A549 (cell line): ENCODE data around the gene NXN. TPM values are rescaled to one million over a fixed set of nuclear protein-coding genes. Genes with fewer than 3 reads are reported as not detected.

Experiments
- ATAC-seq, 2 experiments: fragments of 200-7000 bp in 1 of 2; fragments of >200 bp in 1 of 2; cut with Nextera tagmentation in 1 of 2; cut with Tn5 transposase in 1 of 2; 3 replicates each; pipeline versions ENCODE4 v1.8.0 to v1.9.1; 2018 to 2020; ENCODE audit warnings: mild to moderate bottlenecking in 1 of 2, moderate library complexity in 1 of 2
- CTCF ChIA-PET: fragments of 300-600 bp; sonication (Branson Sonifier 250); formaldehyde crosslinking; extraction: SDS; loops from one replicate; lab custom pipeline; 2021; ENCODE audit warnings: antibody characterized with exemption, inconsistent platforms; lab: Yijun Ruan, JAX
- POLR2A ChIA-PET: fragments of 350-600 bp; formaldehyde crosslinking; extraction: SDS; loops from one replicate; lab custom pipeline; 2021; ENCODE audit warnings: antibody characterized with exemption, inconsistent platforms; lab: Yijun Ruan, JAX
- DNase-seq, 2 experiments: peaks; one replicate each; pipeline versions ENCODE4 v3.0.0 to v3.0.0-alpha.2; 2011 to 2016; ENCODE audit warnings: low read depth in 1 of 2, low spot score in 1 of 2
- FAIRE-seq: peaks from 2 replicates; lab custom pipeline; 2011; peaks lifted over from hg19 to GRCh38; lab: Jason Lieb, UNC
- H3K27ac ChIP-seq, 2 experiments: fragments of >200 bp; sonication (Bioruptor Twin); formaldehyde crosslinking; 3 replicates each; pipeline ENCODE4 v1.5.1; 2016 to 2017
- H3K4me1 ChIP-seq: fragments of >200 bp; sonication (Bioruptor Twin); formaldehyde crosslinking; 3 replicates; pipeline ENCODE4 v1.6.1; 2016
- H3K4me2 ChIP-seq: fragments of >200 bp; sonication (Bioruptor Twin); formaldehyde crosslinking; 3 replicates; pipeline ENCODE4 v1.6.1; 2016
- H3K4me3 ChIP-seq: fragments of >200 bp; sonication (Bioruptor Twin); formaldehyde crosslinking; 3 replicates; pipeline ENCODE4 v1.5.1; 2016
- H3K9me3 ChIP-seq: fragments of >200 bp; sonication (Bioruptor Twin); formaldehyde crosslinking; 3 replicates; pipeline ENCODE4 v1.6.1; 2016
- CHD2 ChIP-seq: fragments of 150-350 bp; IDR thresholded peaks from 2 replicates; pipeline ENCODE4 v1.6.1; 2014; ENCODE audit warnings: low read length; ENCODE audit not compliant: partially characterized antibody
- CTCF ChIP-seq: fragments of >200 bp; sonication (Bioruptor Twin); formaldehyde crosslinking; IDR thresholded peaks from 3 replicates; pipeline ENCODE4 v1.5.1; 2016
- EP300 ChIP-seq, 2 experiments: fragments of >200 bp; sonication (Bioruptor Twin); formaldehyde crosslinking; IDR thresholded peaks; 2 replicates in 1 of 2; 3 replicates in 1 of 2; pipeline ENCODE4 v1.6.1; 2016 to 2017
- FOXS1 ChIP-seq: fragments of 250-450 bp; sonication (Bioruptor Pico); IDR thresholded peaks from 2 replicates; pipeline ENCODE4 v1.5.0; 2020; ENCODE audit warnings: mild to moderate bottlenecking, moderate library complexity
- GATA3 ChIP-seq: IDR thresholded peaks from 2 replicates; pipeline ENCODE4 v1.6.1; 2012; ENCODE audit warnings: borderline replicate concordance
- HDAC2 ChIP-seq: fragments of 200-600 bp; sonication (generic); IDR thresholded peaks from 2 replicates; pipeline ENCODE4 v1.6.1; 2016
- HOXB5 ChIP-seq: fragments of 250-450 bp; sonication (Bioruptor Pico); IDR thresholded peaks from 2 replicates; pipeline ENCODE4 v1.5.0; 2020; ENCODE audit warnings: mild to moderate bottlenecking, moderate library complexity
- JUN ChIP-seq, 2 experiments: fragments of >200 bp; sonication (Bioruptor Twin); formaldehyde crosslinking; IDR thresholded peaks; 2 replicates in 1 of 2; 3 replicates in 1 of 2; pipeline ENCODE4 v1.6.1; 2016 to 2017
- KDM1A ChIP-seq: fragments of 200-600 bp; sonication (generic); IDR thresholded peaks from 2 replicates; pipeline ENCODE4 v1.6.1; 2016; ENCODE audit warnings: low read depth, mild to moderate bottlenecking
- MAFK ChIP-seq: fragments of 450-650 bp; IDR thresholded peaks from 2 replicates; pipeline ENCODE4 v1.6.1; 2014; ENCODE audit not compliant: partially characterized antibody
- MYC ChIP-seq: IDR thresholded peaks from 2 replicates; pipeline ENCODE4 v1.6.1; 2012; ENCODE audit warnings: mild to moderate bottlenecking, inconsistent platforms, low read length, improper control_type of control experiment, borderline replicate concordance
- RARB ChIP-seq: fragments of 250-450 bp; sonication (Bioruptor Pico); IDR thresholded peaks from 2 replicates; pipeline ENCODE4 v1.8.0; 2021; ENCODE audit warnings: mild to moderate bottlenecking, moderate library complexity
- RFX5 ChIP-seq: fragments of 450-650 bp; IDR thresholded peaks from 2 replicates; pipeline ENCODE4 v1.7.1; 2014; ENCODE audit warnings: antibody characterized with exemption, mild to moderate bottlenecking, moderate library complexity
- SREBF2 ChIP-seq: fragments of 450-650 bp; IDR thresholded peaks from 2 replicates; pipeline ENCODE4 v1.6.1; 2014; ENCODE audit warnings: mild to moderate bottlenecking, moderate library complexity
- TFCP2L1 ChIP-seq: fragments of 250-450 bp; sonication (Bioruptor Pico); IDR thresholded peaks from 2 replicates; pipeline ENCODE4 v1.5.0; 2021; ENCODE audit warnings: mild to moderate bottlenecking
- WGBS: methylation state at CpG from one replicate; pipeline ENCODE4 v1.1.6; 2017; ENCODE audit errors: missing lambda C conversion rate; 5-methylcytosine and 5-hydroxymethylcytosine counted together
- polyA plus RNA-seq, 4 experiments: library from polyadenylated mRNA; depleted of rRNA in 3 of 4; stranded (reverse); fragments of >200 nt; fragmentation: RNase III in 1 of 4; extraction: RNeasy Plus Mini Kit Qiagen cat#74134 plus additional on column Dnase treatment in 1 of 4; gene quantifications; 2 replicates in 3 of 4; 3 replicates in 1 of 4; pipeline ENCODE4 v1.2.3, GENCODE V29; 2011 to 2017
- TF ChIP-seq, protein P1 (sequence below): fragments of 150-350 bp; IDR thresholded peaks from 2 replicates; pipeline ENCODE4 v1.6.1; 2014; ENCODE audit warnings: low read depth, mild to moderate bottlenecking, low read length
- TF ChIP-seq, protein P2 (sequence below): fragments of 200-600 bp; sonication (generic); IDR thresholded peaks from 2 replicates; pipeline ENCODE4 v1.6.1; 2016; ENCODE audit warnings: antibody characterized with exemption, mild to moderate bottlenecking, moderate library complexity
- TF ChIP-seq, protein P3 (sequence below): fragments of 450-650 bp; IDR thresholded peaks from 2 replicates; pipeline ENCODE4 v1.6.1; 2014; ENCODE audit warnings: antibody characterized with exemption

Gene NXN
- polyA plus RNA-seq, 2 of the 4 experiments (the other 2 are of a cell fraction): 24.6 to 31.1 TPM

DNA sequence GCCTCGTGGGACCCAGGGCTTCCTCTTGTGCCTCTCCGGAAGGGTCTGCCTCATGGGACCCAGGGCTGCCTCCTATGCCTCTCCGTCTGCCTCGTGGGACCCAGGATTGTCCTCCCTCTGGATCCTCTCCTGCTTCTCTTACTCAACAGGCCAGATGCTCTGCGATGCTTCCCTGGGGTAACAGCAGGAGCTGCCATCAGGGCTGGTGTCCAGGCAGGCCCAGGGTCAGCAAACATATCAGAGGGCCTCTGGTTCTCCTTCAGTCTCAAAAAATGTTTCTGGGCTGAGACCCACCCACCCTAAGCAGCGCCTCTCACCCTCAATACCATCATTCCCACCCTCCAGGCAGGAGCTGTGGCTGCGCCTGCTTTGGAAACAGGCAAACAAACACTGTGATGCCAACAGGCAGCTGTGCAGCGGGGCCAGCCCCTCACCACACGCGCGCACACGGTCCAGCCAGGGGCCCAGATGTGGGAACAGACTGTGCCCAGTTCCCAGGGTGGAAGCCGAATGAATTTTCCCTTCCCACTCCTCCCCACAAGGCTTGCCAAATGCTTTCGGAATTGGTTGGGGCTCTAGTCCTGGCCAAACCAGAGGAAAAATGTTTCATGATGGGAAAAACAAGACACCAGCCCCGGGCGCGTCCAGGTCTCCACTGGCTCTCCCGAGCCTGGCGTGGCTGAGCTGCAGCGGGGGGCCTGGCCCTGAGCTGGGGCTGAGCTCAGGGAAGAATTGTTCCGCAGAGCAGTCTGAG lies 28.6 kb upstream of the NXN start:
- ChIA-PET POLR2A (no interaction called here), CTCF (interaction anchor here (0.9 to 2.3 kb wide), 6 partner anchors 9 to 179 kb away, joined by 3 to 18 read pairs (median 6); partner anchors contain the start of gene TIMM22)

More for the DNA sequence above, 28.6 kb upstream of the NXN start:
- Histone ChIP-seq H3K27ac (no peak overlapping the region), H3K9me3 (no peaks in the 10 kb centered on the region), H3K4me3 (no peak overlapping the region), H3K4me2 (no peak overlapping the region), H3K4me1 (no peaks in the 10 kb centered on the region)
- FAIRE-seq (no peak), DNase-seq (no peak), ATAC-seq (no peak)
- TF ChIP-seq CHD2 (no peak), GATA3 (no peak), MAFK (no peak), HOXB5 (CRISPR knock-in tag) (no peak), RARB (CRISPR knock-in tag) (no peak), MYC (no peak), CTCF (no peak), RFX5 (no peak), JUN (IDR thresholded peaks at IDR 0.05) (no peak), FOXS1 (CRISPR knock-in tag) (no peak), HDAC2 (no peak), KDM1A (no peak), EP300 (IDR thresholded peaks at IDR 0.05) (no peak), TFCP2L1 (CRISPR knock-in tag) (no peak), SREBF2 (no peak)
- TF ChIP-seq, protein P1, sequence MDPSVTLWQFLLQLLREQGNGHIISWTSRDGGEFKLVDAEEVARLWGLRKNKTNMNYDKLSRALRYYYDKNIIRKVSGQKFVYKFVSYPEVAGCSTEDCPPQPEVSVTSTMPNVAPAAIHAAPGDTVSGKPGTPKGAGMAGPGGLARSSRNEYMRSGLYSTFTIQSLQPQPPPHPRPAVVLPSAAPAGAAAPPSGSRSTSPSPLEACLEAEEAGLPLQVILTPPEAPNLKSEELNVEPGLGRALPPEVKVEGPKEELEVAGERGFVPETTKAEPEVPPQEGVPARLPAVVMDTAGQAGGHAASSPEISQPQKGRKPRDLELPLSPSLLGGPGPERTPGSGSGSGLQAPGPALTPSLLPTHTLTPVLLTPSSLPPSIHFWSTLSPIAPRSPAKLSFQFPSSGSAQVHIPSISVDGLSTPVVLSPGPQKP: no peak
- TF ChIP-seq, protein P2, sequence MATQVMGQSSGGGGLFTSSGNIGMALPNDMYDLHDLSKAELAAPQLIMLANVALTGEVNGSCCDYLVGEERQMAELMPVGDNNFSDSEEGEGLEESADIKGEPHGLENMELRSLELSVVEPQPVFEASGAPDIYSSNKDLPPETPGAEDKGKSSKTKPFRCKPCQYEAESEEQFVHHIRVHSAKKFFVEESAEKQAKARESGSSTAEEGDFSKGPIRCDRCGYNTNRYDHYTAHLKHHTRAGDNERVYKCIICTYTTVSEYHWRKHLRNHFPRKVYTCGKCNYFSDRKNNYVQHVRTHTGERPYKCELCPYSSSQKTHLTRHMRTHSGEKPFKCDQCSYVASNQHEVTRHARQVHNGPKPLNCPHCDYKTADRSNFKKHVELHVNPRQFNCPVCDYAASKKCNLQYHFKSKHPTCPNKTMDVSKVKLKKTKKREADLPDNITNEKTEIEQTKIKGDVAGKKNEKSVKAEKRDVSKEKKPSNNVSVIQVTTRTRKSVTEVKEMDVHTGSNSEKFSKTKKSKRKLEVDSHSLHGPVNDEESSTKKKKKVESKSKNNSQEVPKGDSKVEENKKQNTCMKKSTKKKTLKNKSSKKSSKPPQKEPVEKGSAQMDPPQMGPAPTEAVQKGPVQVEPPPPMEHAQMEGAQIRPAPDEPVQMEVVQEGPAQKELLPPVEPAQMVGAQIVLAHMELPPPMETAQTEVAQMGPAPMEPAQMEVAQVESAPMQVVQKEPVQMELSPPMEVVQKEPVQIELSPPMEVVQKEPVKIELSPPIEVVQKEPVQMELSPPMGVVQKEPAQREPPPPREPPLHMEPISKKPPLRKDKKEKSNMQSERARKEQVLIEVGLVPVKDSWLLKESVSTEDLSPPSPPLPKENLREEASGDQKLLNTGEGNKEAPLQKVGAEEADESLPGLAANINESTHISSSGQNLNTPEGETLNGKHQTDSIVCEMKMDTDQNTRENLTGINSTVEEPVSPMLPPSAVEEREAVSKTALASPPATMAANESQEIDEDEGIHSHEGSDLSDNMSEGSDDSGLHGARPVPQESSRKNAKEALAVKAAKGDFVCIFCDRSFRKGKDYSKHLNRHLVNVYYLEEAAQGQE: no peak
- TF ChIP-seq, protein P3, sequence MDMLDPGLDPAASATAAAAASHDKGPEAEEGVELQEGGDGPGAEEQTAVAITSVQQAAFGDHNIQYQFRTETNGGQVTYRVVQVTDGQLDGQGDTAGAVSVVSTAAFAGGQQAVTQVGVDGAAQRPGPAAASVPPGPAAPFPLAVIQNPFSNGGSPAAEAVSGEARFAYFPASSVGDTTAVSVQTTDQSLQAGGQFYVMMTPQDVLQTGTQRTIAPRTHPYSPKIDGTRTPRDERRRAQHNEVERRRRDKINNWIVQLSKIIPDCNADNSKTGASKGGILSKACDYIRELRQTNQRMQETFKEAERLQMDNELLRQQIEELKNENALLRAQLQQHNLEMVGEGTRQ: no peak
- WGBS: 95% methylated on average over 21 of the region's 21 CpGs
